NCI-H526 (cell line): ENCODE measurements around the gene MBD3L1.

ENCODE experiments used
- DNase-seq, 2 experiments: peaks; one replicate each; lab custom pipeline; 2025; lab: John Stamatoyannopoulos, UW

MBD3L1 gene

GRCh38 chr19:8832132-8833021 is at the start of gene MBD3L1, which contains the start of gene ZNF558:
TSS of gene MBD3L1 (plus strand) at chr19:8832377. CDS start at chr19:8842679, 10,302 bp downstream.
TSS of gene ZNF558 (minus strand) at chr19:8832304. CDS start at chr19:8822659, 9,645 bp downstream.
- peak; percentile 93 to 95 for DNase-seq

DNA sequence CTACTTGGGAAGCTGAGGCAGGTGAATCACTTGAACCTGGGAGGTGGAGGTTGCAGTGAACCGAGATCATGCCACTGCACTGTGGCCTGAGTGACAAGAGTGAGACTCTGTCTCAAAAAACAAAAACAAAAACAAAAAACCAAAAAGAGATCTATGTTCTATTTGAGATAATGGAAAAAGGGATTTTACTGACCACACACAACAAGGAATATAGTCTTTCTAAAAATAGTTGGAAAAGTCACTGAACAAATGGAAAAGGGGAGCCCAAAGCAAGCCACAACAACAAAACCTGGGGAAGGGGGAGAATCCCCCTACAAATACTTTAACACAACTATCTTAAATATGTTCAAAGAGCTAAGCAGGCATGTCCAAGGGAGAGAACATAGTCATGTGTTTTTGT is 37.4 kb upstream of the MBD3L1 start:
- DNase-seq: no peak

- DNase-seq: no peak
These were observed 25.5 kb upstream of the MBD3L1 start for GRCh38 chr19:8806661-8807060.

DNA sequence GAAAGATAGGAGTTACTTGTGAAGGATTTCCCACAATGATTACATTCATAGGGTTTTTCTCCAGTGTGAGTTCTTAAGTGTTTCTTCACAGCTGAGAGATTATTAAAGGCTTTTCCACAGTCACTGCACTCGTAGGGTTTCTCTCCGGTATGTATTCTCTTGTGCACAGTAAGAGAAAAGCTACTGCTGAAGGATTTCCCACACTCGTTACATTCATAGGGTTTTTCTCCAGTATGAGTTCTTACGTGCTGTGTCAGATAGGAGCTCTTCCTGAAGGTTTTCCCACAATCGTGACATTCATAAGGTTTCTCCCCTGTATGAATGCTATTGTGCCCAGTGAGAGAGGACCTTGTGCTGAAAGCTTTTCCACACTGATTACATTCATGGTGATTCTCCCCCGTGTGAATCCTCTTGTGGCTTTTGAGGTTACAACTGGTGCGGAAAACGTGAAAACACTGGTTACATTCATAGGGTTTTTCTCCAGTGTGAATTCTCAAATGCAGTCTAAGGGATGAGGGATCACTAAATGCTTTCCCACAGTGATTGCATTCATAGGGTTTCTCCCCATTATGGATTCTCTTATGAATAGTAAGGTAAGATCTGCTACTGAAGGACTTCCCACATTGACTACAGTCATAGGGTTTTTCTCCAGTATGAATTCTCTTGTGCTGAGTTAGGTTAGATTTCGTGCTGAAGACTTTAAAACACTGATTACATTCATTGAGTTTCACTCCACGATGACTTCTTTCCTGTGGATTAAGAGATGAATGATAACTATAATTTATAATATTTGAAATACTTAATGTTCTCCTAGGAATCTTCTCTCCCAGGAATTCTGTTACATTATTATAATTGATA is 20.6 kb upstream of the MBD3L1 start:
- DNase-seq: no peak

- DNase-seq: no peak
These were observed 18.0 kb upstream of the MBD3L1 start for GRCh38 chr19:8814176-8814575.

- DNase-seq: no peak
These were observed 16.4 kb upstream of the MBD3L1 start for GRCh38 chr19:8815780-8816179.

GRCh38 chr19:8820234-8820633 is 11.9 kb upstream of the MBD3L1 start:
- DNase-seq: no peak

DNA sequence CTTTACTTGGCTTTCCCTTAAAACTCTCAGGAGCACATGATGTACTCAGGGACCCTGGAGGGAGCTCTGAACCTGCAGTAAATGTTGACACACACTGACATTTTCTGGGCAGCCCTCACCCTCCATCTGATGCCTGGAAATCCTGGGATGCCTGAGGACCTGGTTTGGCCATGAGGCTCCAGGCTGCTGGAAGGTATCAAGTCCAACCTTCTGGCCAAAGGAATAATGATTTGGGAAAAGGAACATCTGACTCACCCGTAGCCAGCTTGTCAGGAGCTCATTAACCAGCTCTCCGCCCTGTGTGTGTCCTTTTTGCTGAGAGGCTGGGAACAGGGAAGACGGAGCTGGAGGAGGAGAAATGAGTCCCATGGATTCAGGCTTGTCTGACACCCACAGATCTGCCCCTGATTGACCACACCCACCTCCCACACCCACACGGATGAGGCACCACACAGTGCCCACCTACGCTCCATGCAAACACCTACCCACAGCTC is 10.4 kb upstream of the MBD3L1 start:
- DNase-seq: no peak

- no peak for DNase-seq
These were observed 5.8 kb upstream of the MBD3L1 start for GRCh38 chr19:8826371-8826770.

GRCh38 chr19:8827277-8827676 is 4.9 kb upstream of the MBD3L1 start:
- DNase-seq: no peak

- DNase-seq: no peak
These were observed 804 bp upstream of the MBD3L1 start for GRCh38 chr19:8831373-8831772.

DNA sequence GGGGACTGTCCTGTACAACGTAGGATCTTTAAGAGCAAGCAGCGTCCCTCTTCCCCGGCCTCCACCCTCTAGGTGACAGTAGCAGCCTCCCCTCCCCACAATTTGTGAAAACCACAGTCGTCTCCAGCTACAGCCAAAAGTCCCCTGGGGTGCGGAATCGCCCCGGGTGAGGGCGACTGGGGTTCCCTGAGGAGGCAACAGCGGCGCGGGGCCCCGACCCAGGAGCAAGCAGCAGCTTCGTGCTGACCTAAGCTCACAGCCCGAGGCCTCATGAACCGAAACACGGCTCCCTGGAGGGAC is 395 bp upstream of the MBD3L1 start:
- DNase-seq: peak in 1 of 2 experiments; percentile 40

DNA sequence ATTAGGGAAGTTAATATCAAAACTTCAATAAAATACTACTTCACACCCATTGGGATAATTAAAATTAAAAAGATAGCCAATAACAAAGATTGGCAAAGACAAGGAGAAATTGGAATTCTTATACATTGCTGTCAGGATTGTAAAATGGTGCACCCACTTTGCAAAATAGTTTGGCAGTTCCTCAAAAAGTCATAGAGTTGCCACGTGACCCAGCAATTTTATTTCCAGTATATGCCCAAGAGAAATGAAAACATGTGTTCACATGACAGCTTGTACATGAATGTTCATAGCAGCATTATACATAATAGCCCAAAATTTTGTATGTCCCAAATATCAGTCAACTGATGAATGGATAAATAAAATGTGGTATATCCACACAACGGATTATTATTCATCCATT is 3.3 kb downstream of the MBD3L1 start:
- no peak for DNase-seq

- no peak for DNase-seq
These were observed 3.7 kb downstream of the MBD3L1 start for GRCh38 chr19:8835877-8836276.

DNA sequence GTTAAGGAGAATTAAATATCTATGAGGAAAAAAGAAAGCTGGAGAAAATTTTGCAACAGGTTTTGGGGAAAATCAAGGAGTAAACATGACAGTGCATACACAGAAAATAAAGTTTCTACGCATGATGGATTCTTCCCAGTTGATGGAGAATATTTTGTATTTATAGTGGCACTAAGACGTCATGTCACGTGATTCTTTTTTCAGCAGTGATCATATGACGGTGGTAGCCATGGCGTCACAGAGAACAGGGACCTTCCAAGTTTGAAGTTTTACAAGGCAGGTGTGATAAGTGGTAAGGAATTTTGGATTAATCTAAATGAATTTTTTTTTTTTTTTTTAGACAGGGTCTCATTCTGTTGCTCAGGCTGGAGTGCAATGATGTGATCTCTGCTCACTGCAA is 8.5 kb downstream of the MBD3L1 start:
- DNase-seq: no peak

DNA sequence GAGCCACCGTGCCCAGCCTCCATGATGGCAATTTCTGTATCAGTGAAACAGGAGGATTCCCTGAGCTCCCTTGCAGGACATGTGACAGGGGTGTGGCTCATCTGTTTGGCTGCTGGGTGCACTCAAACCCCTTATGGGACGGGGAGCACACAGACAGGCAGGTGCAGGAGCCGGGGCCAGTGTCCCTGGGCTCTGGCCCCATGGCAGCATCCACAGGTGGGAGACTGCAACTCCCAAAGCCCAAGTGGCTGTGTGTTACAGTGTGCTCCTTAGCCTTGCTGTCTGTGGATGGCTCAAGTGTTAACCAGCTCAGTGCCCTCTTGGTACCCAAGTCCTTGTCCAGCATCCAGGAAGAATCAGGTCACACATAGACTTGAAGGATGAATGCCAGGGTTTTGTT is 14.6 kb downstream of the MBD3L1 start:
- DNase-seq: no peak

DNA sequence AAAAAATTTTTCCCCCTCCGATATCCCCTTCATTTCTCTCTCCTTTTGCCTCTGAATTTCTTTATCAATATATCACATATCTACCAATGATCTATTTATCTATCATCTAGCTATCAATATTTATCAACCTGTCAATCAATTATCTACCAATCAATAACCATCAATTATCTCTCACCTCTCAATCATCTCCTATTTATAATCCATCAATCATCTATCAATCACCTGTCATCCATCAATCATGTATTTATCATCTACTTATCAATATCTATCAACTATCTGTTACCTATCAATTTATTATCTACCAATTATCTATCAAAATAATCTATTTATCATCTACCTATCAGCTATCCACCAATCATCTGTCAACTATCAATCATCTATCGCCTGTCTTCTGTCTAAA is 17.1 kb downstream of the MBD3L1 start:
- DNase-seq: no peak

GRCh38 chr19:8850488-8850887 is 18.3 kb downstream of the MBD3L1 start:
- no peak for DNase-seq

- DNase-seq: no peak
These were observed 26.1 kb downstream of the MBD3L1 start for GRCh38 chr19:8858260-8858659.

DNA sequence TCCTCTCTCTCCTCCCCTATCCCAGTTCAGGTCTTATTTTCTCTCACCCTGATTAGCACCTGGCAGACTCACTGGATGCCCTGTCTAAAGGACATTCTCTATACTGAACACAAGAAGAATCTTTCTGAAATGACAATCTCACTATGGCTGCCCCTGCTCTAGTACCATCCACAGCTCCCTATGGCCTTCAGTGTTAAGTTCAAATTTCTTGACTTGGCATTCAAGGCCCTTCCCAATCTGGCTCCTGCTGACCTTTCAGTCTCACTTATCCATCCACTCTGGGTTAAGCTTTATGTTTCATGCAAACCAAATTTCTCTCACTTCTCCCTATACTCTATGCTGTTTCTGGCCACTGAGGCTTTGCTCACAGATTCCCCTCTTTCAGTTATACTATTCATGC is 34.2 kb downstream of the MBD3L1 start:
- DNase-seq: no peak

DNA sequence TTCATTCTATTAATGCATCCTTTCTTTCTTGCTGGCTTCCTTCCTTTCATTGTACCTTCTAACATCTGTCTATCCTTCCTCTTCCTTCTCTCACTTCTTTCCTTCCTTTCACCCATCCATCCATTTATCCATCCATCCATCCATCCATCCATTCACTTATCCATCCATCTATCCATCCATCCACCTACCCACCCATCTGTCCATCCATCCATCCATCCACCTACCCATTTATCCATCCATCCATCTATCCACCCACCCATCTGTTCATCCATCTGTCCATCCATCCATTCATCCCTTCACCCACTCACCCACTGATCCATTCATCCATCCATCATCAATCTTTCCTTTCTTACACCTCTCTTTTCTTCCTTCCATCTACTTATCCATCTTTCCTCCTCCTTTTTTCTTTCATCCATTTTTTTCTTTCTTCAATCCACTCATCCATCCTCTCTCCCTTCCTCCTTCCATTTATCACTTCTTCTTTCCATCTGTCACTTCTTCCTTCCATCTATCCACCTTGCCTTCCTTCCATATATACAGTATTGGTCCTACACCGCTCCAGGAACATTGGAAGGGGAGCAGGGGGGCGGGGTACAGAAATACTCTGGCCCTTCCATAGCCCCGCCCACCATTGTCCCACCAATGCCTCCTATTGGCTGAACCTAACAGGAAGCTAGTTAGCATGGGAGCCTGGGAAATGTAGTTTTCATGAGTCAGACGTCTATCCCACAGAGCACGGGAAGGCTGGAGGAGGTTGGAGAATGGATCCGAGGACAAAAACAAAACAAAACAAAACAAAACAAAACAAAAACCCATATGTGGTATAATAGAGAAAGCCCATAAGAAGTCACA is 45.9 kb downstream of the MBD3L1 start:
- peak in 1 of 2 experiments; percentile 16 for DNase-seq
